D721Med (cell line): ENCODE measurements around the gene SLX4IP.

ENCODE experiments used
- DNase-seq: peaks from one replicate; pipeline ENCODE4 v3.0.0; 2011; ENCODE audit warnings: low spot score; ENCODE audit not compliant: insufficient read length
- FAIRE-seq: peaks from 2 replicates; lab custom pipeline; 2011; peaks lifted over from hg19 to GRCh38; lab: Jason Lieb, UNC
- CTCF ChIP-seq: IDR thresholded peaks from 2 replicates; pipeline ENCODE4 v1.5.1; 2012; ENCODE audit warnings: mild to moderate bottlenecking, control low read depth; ENCODE audit not compliant: insufficient read depth; ENCODE audit errors: missing control alignments

The SLX4IP gene

GRCh38 chr20:10508468-10509251 is 73.6 kb downstream of the SLX4IP start:
- DNase-seq, result no peak
- no peak for FAIRE-seq

DNA sequence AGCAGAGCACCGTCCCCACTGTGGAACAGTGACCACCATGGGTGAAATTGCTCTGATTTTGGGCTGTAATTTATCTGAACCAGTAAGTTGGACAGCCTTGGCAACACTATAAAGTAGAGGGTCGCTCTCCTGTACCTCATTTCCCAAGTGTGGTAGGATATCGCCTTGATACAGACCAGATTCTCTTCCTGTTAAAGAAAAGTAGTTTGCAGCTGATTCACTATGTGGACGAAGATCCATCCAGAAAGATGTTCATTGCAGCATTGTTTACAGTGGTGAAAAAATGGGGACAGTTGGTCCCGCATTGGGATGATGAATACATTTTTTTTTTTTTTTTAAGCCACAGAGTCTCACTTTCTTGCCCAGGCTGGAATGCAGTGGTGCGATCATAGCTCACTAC is 74.3 kb downstream of the SLX4IP start:
- no peak for TF ChIP-seq CTCF
- FAIRE-seq (no peak), DNase-seq (no peak)

More at GRCh38 chr20:10508468-10509251, 73.6 kb downstream of the SLX4IP start:
- TF ChIP-seq CTCF, result no peak

- no peak for DNase-seq
- no peak for TF ChIP-seq CTCF
- FAIRE-seq, result no peak
Observed at GRCh38 chr20:10510216-10510615, 75.1 kb downstream of the SLX4IP start.

- DNase-seq, result no peak
- no peak for FAIRE-seq
- TF ChIP-seq CTCF, result no peak
Observed at GRCh38 chr20:10511170-10511508, 76.0 kb downstream of the SLX4IP start.

GRCh38 chr20:10511509-10512251 is 76.6 kb downstream of the SLX4IP start:
- FAIRE-seq (no peak), DNase-seq (no peak)
- TF ChIP-seq CTCF, result no peak

GRCh38 chr20:10513061-10513460 is 78.0 kb downstream of the SLX4IP start:
- no peak for FAIRE-seq
- no peak for TF ChIP-seq CTCF
- DNase-seq, result no peak

DNA sequence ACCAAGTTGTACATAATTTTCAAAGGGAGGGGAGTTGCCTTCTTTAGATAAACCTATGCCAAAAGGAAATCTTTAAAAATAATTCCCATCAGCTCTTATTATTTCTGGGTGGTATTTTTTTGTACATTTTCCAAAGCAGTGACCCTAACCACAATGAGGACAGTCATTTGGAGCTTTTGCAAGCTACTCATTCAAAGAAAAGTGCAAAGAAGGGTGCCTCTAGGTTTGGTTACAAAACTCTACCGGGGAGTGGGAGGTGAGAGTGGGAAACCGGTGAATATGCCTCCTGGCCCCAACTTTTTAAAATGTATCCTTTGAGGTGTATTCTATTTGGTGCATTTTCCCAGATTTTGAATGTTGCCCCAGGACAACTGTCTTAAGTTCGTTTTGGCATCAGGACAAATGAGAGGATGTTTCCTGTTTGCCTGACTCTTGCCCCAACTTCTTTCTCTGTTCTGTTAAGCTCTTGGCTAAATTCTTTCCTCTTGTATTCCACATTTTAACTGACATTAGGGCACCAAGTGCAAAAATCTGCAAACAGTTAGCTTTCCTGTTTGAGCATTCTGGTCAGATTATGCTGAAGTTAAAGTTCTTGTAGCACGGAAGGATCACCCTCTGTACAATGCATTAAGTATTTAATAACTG is 78.9 kb downstream of the SLX4IP start:
- FAIRE-seq, result no peak
- TF ChIP-seq CTCF, result no peak
- no peak for DNase-seq
